ENCODE results near the gene OFD1.

GRCh38 chrX:13698432-13698831 lies 36.1 kb upstream of the OFD1 start:
- TF ChIP-seq POLR2A (IDR thresholded peaks at IDR 0.05) (no peak), POLR2AphosphoS5 (IDR thresholded peaks at IDR 0.05) (no peak), CTCF (IDR thresholded peaks at IDR 0.05) (no peak)

All from prostate gland (tissue), 2 donors.